Anterior cingulate cortex (tissue), 58 donors: ENCODE results near the gene SPOCD1.

Experiments
- DNase-seq, 58 donors: peaks; one replicate each; lab custom pipeline; 2025; lab: John Stamatoyannopoulos, UW

Gene SPOCD1

DNA sequence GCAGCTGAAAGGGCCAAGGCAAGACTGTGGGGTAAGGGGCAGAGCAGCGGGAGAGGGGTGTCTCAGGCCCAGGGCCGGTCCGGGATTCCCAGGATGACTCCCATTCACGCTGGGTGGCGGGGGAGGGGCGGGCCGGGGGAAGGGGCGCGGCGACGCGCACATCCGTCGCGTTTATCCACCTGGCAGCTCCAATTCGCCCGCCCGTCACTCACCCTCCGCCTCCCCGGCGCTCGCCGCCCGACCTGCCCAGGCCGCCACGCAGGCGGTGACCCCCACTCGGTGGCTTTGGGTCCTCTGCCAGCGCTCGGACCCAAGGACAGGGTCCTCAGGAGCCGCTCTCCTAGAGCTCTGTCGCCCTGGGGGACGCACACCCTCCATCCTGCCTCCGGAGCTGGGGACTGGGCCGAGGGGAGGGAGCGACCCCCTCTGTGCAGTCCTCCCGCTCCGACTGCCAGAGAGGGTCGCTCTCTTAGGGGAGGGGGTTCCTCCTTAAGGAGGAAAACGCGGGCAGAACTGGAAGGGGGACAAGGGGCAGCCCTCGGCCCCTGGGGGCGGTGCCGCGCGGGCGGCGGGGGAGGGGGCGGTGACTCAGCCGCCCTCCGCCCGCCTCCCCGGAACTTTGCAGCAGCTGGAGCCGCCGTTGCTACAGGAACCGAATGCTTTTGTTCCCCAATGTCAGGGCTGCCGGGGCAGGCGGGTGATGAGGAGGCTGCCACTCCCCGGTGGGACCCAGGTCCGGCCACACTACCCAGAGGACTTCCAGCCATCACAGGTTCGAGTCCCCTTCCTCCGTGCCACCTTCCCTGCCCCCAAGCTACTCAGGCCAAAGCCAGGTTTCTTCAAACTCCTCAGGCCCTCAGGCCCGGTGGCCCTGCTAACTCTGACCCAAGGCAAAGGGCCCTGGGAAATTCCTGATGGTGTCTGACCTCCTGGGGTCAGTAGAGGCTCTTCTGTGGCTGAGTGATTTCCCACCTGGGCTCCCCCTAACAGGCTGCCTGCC is 55.1 kb downstream of the SPOCD1 start:
- DNase-seq, result peak in 41 of 58 donors; percentile 15 to 70 (median 42)

DNA sequence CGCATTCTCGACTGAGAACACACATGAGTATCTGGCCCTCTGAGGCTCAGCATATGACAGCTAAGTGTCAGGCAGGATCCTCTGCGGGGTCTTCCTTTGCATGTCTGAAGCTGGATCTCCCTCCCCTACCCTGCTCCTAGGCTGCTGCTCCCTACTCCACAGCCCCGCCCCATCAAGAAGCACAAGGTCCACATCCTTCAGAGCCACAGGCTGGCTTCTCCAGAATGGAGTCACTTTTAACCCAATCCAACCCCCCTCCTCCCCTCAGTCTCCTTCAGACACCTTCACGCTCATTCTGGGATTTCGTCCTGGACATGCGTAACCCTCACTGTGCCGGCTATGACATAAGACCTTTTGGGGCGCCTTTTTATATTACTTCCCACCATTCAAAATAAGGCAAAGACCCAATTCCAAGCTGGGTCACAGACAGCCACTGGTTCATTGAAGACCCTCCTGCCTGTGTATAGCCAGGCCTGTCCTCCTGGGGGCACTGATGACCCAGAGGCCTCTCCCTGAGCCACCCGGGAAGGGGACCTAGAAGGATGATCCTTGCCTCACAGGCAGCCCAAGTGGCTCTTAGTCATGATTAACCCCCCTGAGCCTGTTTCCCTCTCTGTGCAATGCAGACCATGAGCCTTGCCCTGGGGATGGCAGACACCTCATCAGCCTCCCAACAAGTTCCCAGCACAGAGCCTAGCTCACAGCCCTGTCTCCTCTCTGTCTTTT is 56.4 kb downstream of the SPOCD1 start:
- no peak for DNase-seq

DNA sequence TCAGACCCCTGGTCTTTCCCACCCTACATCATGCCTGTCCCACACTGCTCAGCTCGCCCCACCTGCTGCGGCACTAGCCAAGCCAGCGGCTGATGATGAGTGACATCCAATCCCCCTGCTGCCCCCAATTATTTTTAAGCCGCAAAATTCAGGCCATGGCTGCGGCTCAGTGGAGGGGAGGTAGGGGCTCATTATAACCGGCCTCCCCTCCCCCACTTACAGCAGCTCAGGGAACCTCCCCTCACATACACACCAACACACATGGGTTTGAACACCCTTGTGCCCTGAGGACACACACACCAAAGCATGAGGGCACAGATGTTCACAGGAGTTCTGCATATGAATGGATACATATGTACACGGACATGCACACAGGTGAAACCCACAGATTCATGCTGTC is 57.0 kb downstream of the SPOCD1 start:
- no peak for DNase-seq

- DNase-seq, result no peak
These were observed 57.8 kb downstream of the SPOCD1 start for GRCh38 chr1:31757989-31758388.

GRCh38 chr1:31757204-31757679 is 58.6 kb downstream of the SPOCD1 start:
- peak in 7 of 58 donors; percentile 12 to 34 (median 26) for DNase-seq

GRCh38 chr1:31756578-31756977 is 59.2 kb downstream of the SPOCD1 start:
- no peak for DNase-seq

DNA sequence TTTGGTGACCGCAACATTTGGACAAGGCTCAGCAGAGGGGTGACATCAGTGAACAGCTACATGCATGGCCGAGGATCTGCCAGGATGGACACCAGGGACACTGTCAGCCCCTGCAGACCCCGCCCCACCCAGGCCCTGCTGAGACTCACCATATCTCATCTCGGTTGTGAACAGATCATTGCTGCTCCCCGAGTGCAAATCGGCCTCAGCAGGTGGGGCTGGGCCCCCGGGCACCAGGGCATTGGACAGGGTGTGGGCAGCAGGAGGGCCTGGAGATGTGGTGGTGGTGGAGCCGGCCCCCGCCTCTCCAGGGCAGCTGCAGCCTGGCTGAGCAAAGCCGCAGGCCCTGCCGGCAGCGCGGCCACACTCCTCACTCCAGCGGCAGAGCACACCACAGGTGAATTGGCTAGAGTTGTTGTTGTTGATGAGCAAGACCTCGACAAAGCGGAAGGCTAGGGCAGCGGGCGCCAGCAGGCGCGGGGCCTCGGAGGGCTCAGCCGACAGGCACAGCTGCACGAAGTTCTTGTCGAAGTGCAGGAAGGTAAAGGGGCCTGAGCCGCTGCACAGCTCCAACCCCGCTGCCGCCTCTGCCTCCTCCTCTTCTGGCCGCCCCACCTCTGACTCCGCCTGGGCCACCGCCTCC is 59.9 kb downstream of the SPOCD1 start:
- DNase-seq, result no peak

DNA sequence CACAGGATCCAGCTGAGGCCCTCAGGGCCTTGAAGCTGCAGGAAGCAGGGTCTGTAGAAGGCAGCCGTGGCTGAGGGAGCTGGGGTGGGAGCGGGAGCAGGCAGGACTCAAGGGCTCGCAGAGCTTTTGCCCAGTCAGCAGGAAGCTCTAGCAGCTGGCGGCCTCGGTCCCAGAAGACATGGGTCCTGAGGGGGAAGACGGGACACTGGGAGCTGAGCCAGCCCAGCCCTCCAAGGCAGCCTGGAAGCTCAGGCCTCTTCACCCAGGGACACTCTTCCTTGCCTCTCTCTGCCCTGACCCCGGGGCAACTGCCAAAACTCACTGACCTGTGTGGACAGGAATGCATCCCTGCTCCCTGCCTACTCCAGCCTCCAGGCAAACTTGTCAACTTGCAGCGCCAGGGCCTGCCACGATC is 60.6 kb downstream of the SPOCD1 start:
- DNase-seq, result peak in 6 of 58 donors; percentile 12 to 28 (median 23)

DNA sequence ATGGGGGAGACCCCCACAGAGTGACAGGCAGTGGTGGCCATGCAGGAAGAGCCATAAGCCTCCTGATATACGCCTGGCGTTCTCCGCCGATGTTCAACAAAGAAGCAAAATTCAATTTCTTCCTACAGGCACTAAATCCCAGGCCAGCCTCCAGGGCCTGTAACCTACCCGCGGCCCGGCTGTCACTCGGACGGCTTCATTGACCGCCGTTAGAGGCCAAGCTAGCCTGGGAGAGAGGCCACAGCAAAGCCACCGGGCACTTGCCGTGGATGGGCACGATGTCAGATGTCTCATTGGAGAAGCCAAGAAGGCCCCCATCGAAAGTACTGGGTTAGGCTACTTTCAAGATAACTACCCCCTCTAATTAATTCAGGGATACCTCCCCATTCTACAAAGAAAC is 61.4 kb downstream of the SPOCD1 start:
- DNase-seq, result no peak

DNA sequence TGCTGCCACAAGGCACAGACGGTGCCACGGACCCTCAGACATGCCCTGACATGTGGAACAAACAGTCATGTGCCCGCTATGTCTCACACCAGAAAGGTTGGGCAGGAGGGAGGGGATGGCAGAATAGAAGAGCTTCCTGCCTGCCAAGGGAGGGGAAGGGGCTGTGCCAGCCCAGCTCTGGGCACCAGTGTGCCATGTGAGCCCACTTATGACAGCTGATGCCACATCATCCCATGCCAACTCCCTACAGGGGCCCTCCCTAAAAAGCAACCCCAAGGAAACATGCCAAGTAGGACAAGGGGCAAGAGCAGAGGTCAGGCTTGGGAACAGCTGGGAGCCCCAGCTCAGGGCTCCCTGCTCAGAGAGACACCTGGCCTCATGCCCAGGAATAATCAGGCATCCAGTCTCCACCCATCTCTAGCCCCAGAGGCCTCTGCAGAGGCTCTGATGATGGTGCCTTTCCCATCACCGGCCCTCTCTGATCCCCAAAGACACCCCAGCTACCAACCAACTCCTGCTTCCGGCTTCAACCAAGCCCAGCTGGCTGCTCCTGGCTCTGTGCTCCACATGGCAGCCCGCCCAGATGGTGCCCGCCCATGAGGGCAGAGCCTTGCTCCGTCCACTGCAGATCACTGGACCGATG is 62.0 kb downstream of the SPOCD1 start:
- peak in 57 of 58 donors; percentile 26 to 94 (median 86) for DNase-seq

- peak in 48 of 58 donors; percentile 15 to 81 (median 50) for DNase-seq
These were observed 62.8 kb downstream of the SPOCD1 start for GRCh38 chr1:31752952-31753475.

- DNase-seq, result no peak
These were observed 63.6 kb downstream of the SPOCD1 start for GRCh38 chr1:31752258-31752657.

GRCh38 chr1:31751822-31752241 is 64.0 kb downstream of the SPOCD1 start:
- no peak for DNase-seq

- peak in 7 of 58 donors; percentile 14 to 48 (median 20) for DNase-seq
These were observed 64.8 kb downstream of the SPOCD1 start for GRCh38 chr1:31750858-31751510.

GRCh38 chr1:31749785-31750735 is 65.8 kb downstream of the SPOCD1 start:
- DNase-seq, result no peak

GRCh38 chr1:31748365-31748764 is 67.5 kb downstream of the SPOCD1 start:
- DNase-seq, result no peak

GRCh38 chr1:31747304-31747703 is 68.5 kb downstream of the SPOCD1 start:
- no peak for DNase-seq

- DNase-seq, result peak in 1 of 58 donors; percentile 35
These were observed 69.1 kb downstream of the SPOCD1 start for GRCh38 chr1:31746687-31747086.
